ENCODE results near the gene ZNF607. TPM values are rescaled to one million over a fixed set of nuclear protein-coding genes. Genes with fewer than 3 reads are reported as not detected.
A peak's percentile ranks its signal among the peaks of the same experiment; 100 is the strongest.

Gene ZNF607
- polyA plus RNA-seq, 3 donors = 0.41 to 0.49 TPM; not detected in 1

DNA sequence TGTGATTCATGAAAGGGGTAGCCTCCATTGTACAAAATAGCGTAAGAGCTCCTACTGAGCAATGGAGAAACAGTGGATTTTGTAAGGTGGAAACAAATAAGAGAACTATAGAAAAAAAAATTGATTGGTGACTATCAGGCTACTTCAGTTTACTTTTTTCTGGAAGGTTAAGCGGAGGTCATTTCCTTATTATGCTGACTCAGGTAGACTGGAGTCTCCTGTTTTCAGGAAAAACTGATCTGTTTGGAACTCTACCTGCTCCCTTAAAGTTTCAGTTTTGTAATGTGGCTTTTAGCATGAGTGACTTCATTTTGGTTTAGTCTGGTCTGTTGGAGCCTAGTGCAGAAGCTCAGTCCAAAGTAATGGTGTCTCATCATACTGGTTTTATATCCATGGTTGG is 3.4 kb downstream of the ZNF607 start:
- peaks cover 0 to 7% of the 10 kb centered on the region in 2 donors for H3K36me3 ChIP-seq (replicated peaks in 1 of 2; ENCODE audit: control insufficient read depth in 1 of 2, insufficient read depth in 2 of 2, low read length in 2 of 2)
- no peak for DNase-seq
- TF ChIP-seq, protein P1, sequence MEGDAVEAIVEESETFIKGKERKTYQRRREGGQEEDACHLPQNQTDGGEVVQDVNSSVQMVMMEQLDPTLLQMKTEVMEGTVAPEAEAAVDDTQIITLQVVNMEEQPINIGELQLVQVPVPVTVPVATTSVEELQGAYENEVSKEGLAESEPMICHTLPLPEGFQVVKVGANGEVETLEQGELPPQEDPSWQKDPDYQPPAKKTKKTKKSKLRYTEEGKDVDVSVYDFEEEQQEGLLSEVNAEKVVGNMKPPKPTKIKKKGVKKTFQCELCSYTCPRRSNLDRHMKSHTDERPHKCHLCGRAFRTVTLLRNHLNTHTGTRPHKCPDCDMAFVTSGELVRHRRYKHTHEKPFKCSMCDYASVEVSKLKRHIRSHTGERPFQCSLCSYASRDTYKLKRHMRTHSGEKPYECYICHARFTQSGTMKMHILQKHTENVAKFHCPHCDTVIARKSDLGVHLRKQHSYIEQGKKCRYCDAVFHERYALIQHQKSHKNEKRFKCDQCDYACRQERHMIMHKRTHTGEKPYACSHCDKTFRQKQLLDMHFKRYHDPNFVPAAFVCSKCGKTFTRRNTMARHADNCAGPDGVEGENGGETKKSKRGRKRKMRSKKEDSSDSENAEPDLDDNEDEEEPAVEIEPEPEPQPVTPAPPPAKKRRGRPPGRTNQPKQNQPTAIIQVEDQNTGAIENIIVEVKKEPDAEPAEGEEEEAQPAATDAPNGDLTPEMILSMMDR (IDR thresholded peaks at IDR 0.05) = no peak
- H3K27me3 ChIP-seq (ENCODE audit: control insufficient read depth in 2 of 2, insufficient read depth in 2 of 2, low read length in 2 of 2) = no peaks in the 10 kb centered on the region
- 89% methylated on average over 2 of the region's 2 CpGs for WGBS (ENCODE audit: insufficient coverage)
- intact Hi-C loops (cut with micrococcal nuclease) = no loop called here
- H3K36me3 Mint-ChIP-seq = peaks cover 2 to 11% of the 10 kb centered on the region in 2 donors
- peaks cover 14% of the 10 kb centered on the region for H3K4me1 Mint-ChIP-seq
- no peaks in the 10 kb centered on the region for H4K20me1 ChIP-seq (ENCODE audit: insufficient read depth, low read length)
- H3K9me3 Mint-ChIP-seq = peaks cover 8 to 56% (median 47%) of the 10 kb centered on the region in 7 donors
- H3K4me2 ChIP-seq (replicated peaks; ENCODE audit: extremely low read depth, low read length, poor library complexity, severe bottlenecking) = no peak overlapping the region
- H3K4me1 ChIP-seq (ENCODE audit: control insufficient read depth in 1 of 2, insufficient read depth in 2 of 2, low read length in 2 of 2) = peaks cover 8 to 15% of the 10 kb centered on the region in 2 donors
- no peak overlapping the region for H3K27ac Mint-ChIP-seq
- no peak overlapping the region for H3K27ac ChIP-seq (ENCODE audit: low read depth in 1 of 2, low read length in 2 of 2)
- no peak overlapping the region for H2AFZ ChIP-seq (ENCODE audit: insufficient read depth, low read depth, low read length, poor library complexity, severe bottlenecking)
- no peak overlapping the region for H3K9ac ChIP-seq (ENCODE audit: insufficient read depth, low read length, poor library complexity, severe bottlenecking)
- peaks cover 5% of the 10 kb centered on the region for H3K79me2 ChIP-seq (ENCODE audit: insufficient read depth, low read length)
- H3K9me3 ChIP-seq (replicated peaks in 1 of 2; ENCODE audit: control insufficient read depth in 1 of 2, insufficient read depth in 1 of 2, low read length in 2 of 2) = peaks cover 33 to 46% of the 10 kb centered on the region in 2 donors
- peaks cover 0 to 2% (median 2%) of the 10 kb centered on the region in 3 donors for H3K27me3 Mint-ChIP-seq (ENCODE audit: low read depth in 3 of 3)
- H3K4me3 Mint-ChIP-seq = no peak overlapping the region
- no peak overlapping the region for H3K4me3 ChIP-seq (replicated peaks in 1 of 3; ENCODE audit: low read depth in 2 of 3, low read length in 3 of 3)

DNA sequence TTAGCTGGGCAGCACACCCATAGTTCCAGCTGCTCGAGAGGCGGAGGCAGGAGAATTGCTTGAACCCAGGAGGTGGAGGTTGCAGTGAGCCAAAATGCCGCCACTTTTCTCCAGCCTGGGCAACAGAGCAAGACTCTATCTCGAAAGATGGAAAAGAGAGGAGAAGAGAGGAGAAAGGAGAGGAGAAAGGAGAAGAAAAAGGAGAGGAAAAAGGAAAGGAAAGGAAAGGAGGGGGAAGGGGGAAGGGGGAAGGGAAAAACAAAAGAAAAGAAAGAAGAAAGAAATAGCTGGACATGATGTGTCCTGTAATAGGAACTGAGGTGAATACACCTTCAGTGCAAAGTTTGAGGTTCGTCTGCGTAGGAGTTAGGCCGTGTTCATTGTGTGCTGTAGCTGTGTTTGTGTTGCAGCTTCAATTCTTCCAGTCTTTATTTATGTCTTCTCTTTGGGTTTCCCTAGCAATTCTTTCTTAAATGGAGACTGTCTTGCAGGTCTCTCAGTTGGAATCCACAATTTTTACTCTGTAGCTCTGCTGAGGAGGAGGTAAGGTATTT is 13.4 kb downstream of the ZNF607 start:
- H3K4me1 ChIP-seq (ENCODE audit: control insufficient read depth in 1 of 2, insufficient read depth in 2 of 2, low read length in 2 of 2) = no peaks in the 10 kb centered on the region
- H3K4me2 ChIP-seq (replicated peaks; ENCODE audit: extremely low read depth, low read length, poor library complexity, severe bottlenecking) = no peak overlapping the region
- H3K9ac ChIP-seq (ENCODE audit: insufficient read depth, low read length, poor library complexity, severe bottlenecking) = no peak overlapping the region
- no peaks in the 10 kb centered on the region for H4K20me1 ChIP-seq (ENCODE audit: insufficient read depth, low read length)
- H2AFZ ChIP-seq (ENCODE audit: insufficient read depth, low read depth, low read length, poor library complexity, severe bottlenecking) = no peak overlapping the region
- H3K4me1 Mint-ChIP-seq = no peaks in the 10 kb centered on the region
- H3K27me3 Mint-ChIP-seq (ENCODE audit: low read depth in 3 of 3) = peaks cover 0 to 2% (median 0%) of the 10 kb centered on the region in 3 donors
- H3K27ac ChIP-seq (ENCODE audit: low read depth in 1 of 2, low read length in 2 of 2) = no peak overlapping the region
- H3K9me3 ChIP-seq (replicated peaks in 1 of 2; ENCODE audit: control insufficient read depth in 1 of 2, insufficient read depth in 1 of 2, low read length in 2 of 2) = peaks cover 60 to 87% of the 10 kb centered on the region in 2 donors
- intact Hi-C loops (cut with micrococcal nuclease) = no loop called here
- TF ChIP-seq, protein P1 (IDR thresholded peaks at IDR 0.05) = no peak
- H3K79me2 ChIP-seq (ENCODE audit: insufficient read depth, low read length) = no peaks in the 10 kb centered on the region
- H3K9me3 Mint-ChIP-seq = peaks cover 39 to 82% (median 72%) of the 10 kb centered on the region in 7 donors
- H3K4me3 Mint-ChIP-seq = no peak overlapping the region
- DNase-seq = no peak
- peaks cover 0 to 20% of the 10 kb centered on the region in 2 donors for H3K36me3 ChIP-seq (replicated peaks in 1 of 2; ENCODE audit: control insufficient read depth in 1 of 2, insufficient read depth in 2 of 2, low read length in 2 of 2)
- no peak overlapping the region for H3K4me3 ChIP-seq (replicated peaks in 1 of 3; ENCODE audit: low read depth in 2 of 3, low read length in 3 of 3)
- WGBS (ENCODE audit: insufficient coverage) = 98% methylated on average over 5 of the region's 7 CpGs
- peaks cover 30 to 54% of the 10 kb centered on the region in 2 donors for H3K36me3 Mint-ChIP-seq
- no peaks in the 10 kb centered on the region for H3K27me3 ChIP-seq (ENCODE audit: control insufficient read depth in 2 of 2, insufficient read depth in 2 of 2, low read length in 2 of 2)
- H3K27ac Mint-ChIP-seq = peak overlapping the region in 1 of 7 donors; percentile 67
